Caco-2 (cell line): ENCODE measurements around the gene SLC26A5. TPM values are rescaled to one million over a fixed set of nuclear protein-coding genes. Genes with fewer than 3 reads are reported as not detected.

Source experiments
- BruUV-seq: library from RNA; stranded (reverse); fragments of 400-500 nt; replicated peaks from 2 replicates; lab custom pipeline; 2021; lab: Mats Ljungman, UMichigan
- CTCF ChIA-PET: fragments of 300-600 bp; sonication (Branson Sonifier 250); formaldehyde crosslinking; loops from one replicate; lab custom pipeline; 2022; ENCODE audit warnings: antibody characterized with exemption; lab: Charles Lee
- POLR2A ChIA-PET: fragments of 300-600 bp; sonication (Branson Sonifier 250); formaldehyde crosslinking; loops from one replicate; lab custom pipeline; 2022; ENCODE audit warnings: antibody characterized with exemption; lab: Charles Lee
- DNase-seq, 2 experiments: peaks; one replicate each; pipeline versions ENCODE4 v3.0.0 to v3.0.0-alpha.2; 2020 to 2022
- H3K27me3 ChIP-seq: replicated peaks from 2 replicates; pipeline ENCODE4 v1.6.0; 2011; ENCODE audit warnings: low read length; ENCODE audit not compliant: control insufficient read depth, insufficient read depth
- H3K36me3 ChIP-seq: 2 replicates; pipeline ENCODE4 v1.5.1; 2011; ENCODE audit warnings: low read length; ENCODE audit not compliant: control insufficient read depth, insufficient read depth
- H3K4me1 ChIP-seq: fragments of 250-450 bp; sonication (Bioruptor Pico); 2 replicates; pipeline ENCODE4 v1.5.1; 2020; ENCODE audit warnings: mild to moderate bottlenecking
- H3K4me3 ChIP-seq: 2 replicates; pipeline ENCODE4 v1.5.1; 2011; ENCODE audit warnings: low read depth, mild to moderate bottlenecking, control low read depth, low read length
- H3K9me3 ChIP-seq: fragments of 250-450 bp; sonication (Bioruptor Pico); 2 replicates; pipeline ENCODE4 v1.5.1; 2020; ENCODE audit warnings: mild to moderate bottlenecking, moderate library complexity
- H3K27ac Mint-ChIP-seq: one replicate; pipeline ENCODE4 v1.8.0; 2022; ENCODE audit warnings: mixed read lengths; ENCODE audit not compliant: unreplicated experiment
- H3K27me3 Mint-ChIP-seq: one replicate; pipeline ENCODE4 v1.8.0; 2022; ENCODE audit warnings: mixed read lengths; ENCODE audit not compliant: insufficient read depth, unreplicated experiment
- H3K36me3 Mint-ChIP-seq: one replicate; pipeline ENCODE4 v1.8.0; 2022; ENCODE audit warnings: mild to moderate bottlenecking, mixed read lengths; ENCODE audit not compliant: insufficient read depth, unreplicated experiment
- H3K4me1 Mint-ChIP-seq: one replicate; pipeline ENCODE4 v1.8.0; 2022; ENCODE audit warnings: low read depth, mixed read lengths; ENCODE audit not compliant: unreplicated experiment
- H3K4me3 Mint-ChIP-seq: one replicate; pipeline ENCODE4 v1.8.0; 2022; ENCODE audit warnings: mild to moderate bottlenecking, moderate library complexity, mixed read lengths; ENCODE audit not compliant: unreplicated experiment
- H3K9me3 Mint-ChIP-seq: one replicate; pipeline ENCODE4 v1.8.0; 2022; ENCODE audit warnings: mixed read lengths; ENCODE audit not compliant: unreplicated experiment
- CTCF ChIP-seq, 2 experiments: fragments of 200-600 bp in 1 of 2; IDR thresholded peaks; 1 replicate in 1 of 2; 2 replicates in 1 of 2; pipeline versions ENCODE4 v1.5.1 to v1.8.0; 2011 to 2022; ENCODE audit warnings: antibody characterized with exemption in 1 of 2, control low read depth in 1 of 2, inconsistent platforms in 1 of 2, low read depth in 1 of 2, low read length in 1 of 2, mild to moderate bottlenecking in 1 of 2, moderate library complexity in 1 of 2; ENCODE audit not compliant: insufficient read depth in 1 of 2, severe bottlenecking in 1 of 2, unreplicated experiment in 1 of 2
- intact Hi-C: fragments of 100-400 bp; cut with micrococcal nuclease; formaldehyde crosslinking; loops from one replicate; pipeline ENCODE4 v1.10.0; 2022; ENCODE audit not compliant: unreplicated experiment
- total RNA-seq: library from RNA; stranded (reverse); gene quantifications from 2 replicates; pipeline ENCODE4 v1.2.3, GENCODE V29; 2022

The SLC26A5 gene
- total RNA-seq, 1 experiment from 2014 or later = 1.1 TPM

GRCh38 chr7:103396471-103396870, 49.5 kb downstream of the SLC26A5 start:
- Histone ChIP-seq H3K27me3 (no peaks in the 10 kb centered on the region), H3K4me1 (no peaks in the 10 kb centered on the region), H3K4me3 (no peak overlapping the region), H3K9me3 (no peaks in the 10 kb centered on the region), H3K36me3 (no peaks in the 10 kb centered on the region)
- H3K36me3 Mint-ChIP-seq = no peaks in the 10 kb centered on the region
- no peak for TF ChIP-seq CTCF (IDR thresholded peaks at IDR 0.05; ENCODE audit: insufficient read depth in 1 of 2, low read depth in 1 of 2, low read length in 1 of 2, severe bottlenecking in 1 of 2, unreplicated experiment in 1 of 2)
- ChIA-PET CTCF (no interaction called here), POLR2A (no interaction called here)
- H3K27ac Mint-ChIP-seq = no peak overlapping the region
- H3K4me1 Mint-ChIP-seq = no peaks in the 10 kb centered on the region
- no peaks in the 10 kb centered on the region for H3K9me3 Mint-ChIP-seq
- no peak overlapping the region for H3K4me3 Mint-ChIP-seq
- DNase-seq = no peak
- H3K27me3 Mint-ChIP-seq = no peaks in the 10 kb centered on the region
- intact Hi-C loops = no loop called here
- BruUV-seq = no TSS peak

GRCh38 chr7:103395071-103395470, 50.9 kb downstream of the SLC26A5 start:
- Histone ChIP-seq H3K9me3 (no peaks in the 10 kb centered on the region), H3K27me3 (no peaks in the 10 kb centered on the region), H3K4me1 (no peaks in the 10 kb centered on the region), H3K4me3 (no peak overlapping the region), H3K36me3 (no peaks in the 10 kb centered on the region)
- no peak for TF ChIP-seq CTCF (IDR thresholded peaks at IDR 0.05; ENCODE audit: insufficient read depth in 1 of 2, low read depth in 1 of 2, low read length in 1 of 2, severe bottlenecking in 1 of 2, unreplicated experiment in 1 of 2)
- H3K36me3 Mint-ChIP-seq = no peaks in the 10 kb centered on the region
- no TSS peak for BruUV-seq
- no peaks in the 10 kb centered on the region for H3K9me3 Mint-ChIP-seq
- ChIA-PET POLR2A (no interaction called here), CTCF (no interaction called here)
- intact Hi-C loops = no loop called here
- DNase-seq = no peak
- no peak overlapping the region for H3K27ac Mint-ChIP-seq
- H3K4me3 Mint-ChIP-seq = no peak overlapping the region
- H3K27me3 Mint-ChIP-seq = no peaks in the 10 kb centered on the region
- no peaks in the 10 kb centered on the region for H3K4me1 Mint-ChIP-seq

GRCh38 chr7:103394566-103394965, 51.4 kb downstream of the SLC26A5 start:
- no TSS peak for BruUV-seq
- Histone ChIP-seq H3K36me3 (no peaks in the 10 kb centered on the region), H3K9me3 (no peaks in the 10 kb centered on the region), H3K27me3 (no peaks in the 10 kb centered on the region), H3K4me3 (no peak overlapping the region), H3K4me1 (no peaks in the 10 kb centered on the region)
- ChIA-PET CTCF (no interaction called here), POLR2A (no interaction called here)
- TF ChIP-seq CTCF (IDR thresholded peaks at IDR 0.05; ENCODE audit: insufficient read depth in 1 of 2, low read depth in 1 of 2, low read length in 1 of 2, severe bottlenecking in 1 of 2, unreplicated experiment in 1 of 2) = no peak
- intact Hi-C loops = no loop called here
- Mint-ChIP-seq H3K36me3 (no peaks in the 10 kb centered on the region), H3K4me3 (no peak overlapping the region), H3K4me1 (no peaks in the 10 kb centered on the region), H3K9me3 (no peaks in the 10 kb centered on the region), H3K27me3 (no peaks in the 10 kb centered on the region), H3K27ac (no peak overlapping the region)
- no peak for DNase-seq
